ENCODE data around the gene RCC1. TPM values are rescaled to one million over a fixed set of nuclear protein-coding genes. Genes with fewer than 3 reads are reported as not detected.
A peak's percentile ranks its signal among the peaks of the same experiment; 100 is the strongest.
"Not testable (repeated sequence)": the region's sequence is repeated elsewhere in the genome, so short reads cannot be mapped to it uniquely, and the experiment has no call there.

The RCC1 gene
- total RNA-seq, 4 donors from 2014 or later, result 18.2 to 66.8 (median 25.8) TPM

GRCh38 chr1:28518745-28519341 is 13.0 kb downstream of the RCC1 start:
- Histone ChIP-seq H3K36me3 (peaks cover 0 to 22% (median 0%) of the 10 kb centered on the region in 3 donors), H3K4me1 (peaks cover 0 to 14% (median 8%) of the 10 kb centered on the region in 4 donors), H3K27ac (peak overlapping the region; percentile 65 to 94 (median 88)), H3K4me3 (peak overlapping the region; percentile 68 to 95 (median 85)), H3K9me3 (no peaks in the 10 kb centered on the region), H3K27me3 (no peaks in the 10 kb centered on the region)
- no peak for DNase-seq
- TF ChIP-seq POLR2A (IDR thresholded peaks at IDR 0.05), result no peak
- TF ChIP-seq CTCF (IDR thresholded peaks at IDR 0.05), result no peak

- DNase-seq, result no peak
- no peaks in the 10 kb centered on the region for H3K9me3 ChIP-seq
- H3K27ac ChIP-seq, result no peak overlapping the region
These were observed 14.3 kb downstream of the RCC1 start for GRCh38 chr1:28519946-28520725.

GRCh38 chr1:28520796-28521195 is 15.0 kb downstream of the RCC1 start:
- not testable (repeated sequence) for H3K27me3 ChIP-seq, DNase-seq, H3K9me3 ChIP-seq, H3K4me3 ChIP-seq, H3K36me3 ChIP-seq, H3K27ac ChIP-seq
- peaks cover 0 to 14% (median 8%) of the 10 kb centered on the region in 4 donors for H3K4me1 ChIP-seq

More at GRCh38 chr1:28519946-28520725, 14.3 kb downstream of the RCC1 start:
- no peaks in the 10 kb centered on the region for H3K27me3 ChIP-seq
- H3K4me1 ChIP-seq, result peaks cover 0 to 14% (median 8%) of the 10 kb centered on the region in 4 donors
- peaks cover 0 to 12% (median 0%) of the 10 kb centered on the region in 3 donors for H3K36me3 ChIP-seq
- TF ChIP-seq CTCF (IDR thresholded peaks at IDR 0.05) (no peak), POLR2A (IDR thresholded peaks at IDR 0.05) (no peak)
- H3K4me3 ChIP-seq, result no peak overlapping the region

GRCh38 chr1:28521502-28522164 is 15.8 kb downstream of the RCC1 start:
- Histone ChIP-seq H3K9me3 (no peaks in the 10 kb centered on the region), H3K27ac (no peak overlapping the region), H3K4me3 (no peak overlapping the region), H3K36me3 (peaks cover 0 to 8% (median 0%) of the 10 kb centered on the region in 3 donors), H3K4me1 (peaks cover 0 to 14% (median 8%) of the 10 kb centered on the region in 4 donors), H3K27me3 (no peaks in the 10 kb centered on the region)
- no peak for DNase-seq
- no peak for TF ChIP-seq POLR2A (IDR thresholded peaks at IDR 0.05)
- TF ChIP-seq CTCF (IDR thresholded peaks at IDR 0.05), result no peak

- not testable (repeated sequence) for DNase-seq, H3K9me3 ChIP-seq, H3K4me3 ChIP-seq, H3K27me3 ChIP-seq, H3K36me3 ChIP-seq, H3K27ac ChIP-seq
- H3K4me1 ChIP-seq, result peaks cover 0 to 14% (median 8%) of the 10 kb centered on the region in 4 donors
These were observed 16.7 kb downstream of the RCC1 start for GRCh38 chr1:28522537-28522936.

GRCh38 chr1:28525002-28525642 is 19.3 kb downstream of the RCC1 start:
- not testable (repeated sequence) for H3K27ac ChIP-seq, H3K4me3 ChIP-seq, H3K36me3 ChIP-seq, H3K9me3 ChIP-seq, H3K4me1 ChIP-seq, DNase-seq, H3K27me3 ChIP-seq
